OCI-LY3 (cell line): ENCODE measurements around the gene AHDC1.

Source experiments
- H2AFZ ChIP-seq: fragments of 200-600, 300-600 bp; shearing (Covaris generic); 2 replicates; pipeline ENCODE4 v1.6.0; 2014; ENCODE audit warnings: antibody characterized with exemption, low read depth, low read length
- H3K27ac ChIP-seq: fragments of 200-600, 300-600 bp; sonication (generic); 2 replicates; pipeline ENCODE4 v1.5.1; 2014; ENCODE audit warnings: mild to moderate bottlenecking, low read length, moderate library complexity, mixed read lengths
- H3K27me3 ChIP-seq: fragments of 200-600, 300-600 bp; sonication (generic); 2 replicates; pipeline ENCODE4 v1.6.1; 2014; ENCODE audit warnings: low read depth, low read length, mixed read lengths
- H3K36me3 ChIP-seq: fragments of 200-600, 300-600 bp; sonication (generic); replicated peaks from 2 replicates; pipeline ENCODE3; 2014; ENCODE audit warnings: low read depth, low read length, mixed read lengths
- H3K4me1 ChIP-seq: fragments of 300-600, 200-600 bp; sonication (generic); 2 replicates; pipeline ENCODE4 v1.6.1; 2014; ENCODE audit warnings: low read length, mixed read lengths
- H3K4me2 ChIP-seq: fragments of 200-600, 300-600 bp; sonication (generic); 2 replicates; pipeline ENCODE4 v1.6.1; 2014; ENCODE audit warnings: low read length, mixed read lengths
- H3K4me3 ChIP-seq: fragments of 300-600, 200-600 bp; sonication (generic); 2 replicates; pipeline ENCODE4 v1.5.1; 2014; ENCODE audit warnings: antibody characterized with exemption, mild to moderate bottlenecking, low read length, moderate library complexity
- H3K79me2 ChIP-seq: fragments of 300-600, 200-600 bp; shearing (Covaris generic); 2 replicates; pipeline ENCODE4 v1.6.1; 2014; ENCODE audit warnings: mild to moderate bottlenecking, low read length, mixed read lengths
- H3K9ac ChIP-seq: fragments of 300-600, 200-600 bp; shearing (Covaris generic); 2 replicates; pipeline ENCODE4 v1.6.0; 2014; ENCODE audit warnings: mild to moderate bottlenecking, low read length, moderate library complexity
- H3K9me3 ChIP-seq: fragments of 200-600, 300-600 bp; shearing (Covaris generic); 2 replicates; pipeline ENCODE4 v1.6.1; 2014; ENCODE audit warnings: low read length, mixed read lengths; ENCODE audit not compliant: insufficient read depth
- H4K20me1 ChIP-seq: fragments of 200-600, 300-600 bp; sonication (generic); 2 replicates; pipeline ENCODE4 v1.6.1; 2016; ENCODE audit warnings: low read length, mixed read lengths; ENCODE audit not compliant: insufficient read depth
- EZH2phosphoT487 ChIP-seq: fragments of 200-600 bp; shearing (Covaris generic); IDR thresholded peaks from 2 replicates; pipeline ENCODE4 v1.6.1; 2018; ENCODE audit warnings: antibody characterized with exemption, mixed run types, low read depth
- TF ChIP-seq, protein P1 (sequence below): fragments of 200-600, 300-600 bp; sonication (generic); IDR thresholded peaks from 2 replicates; pipeline ENCODE4 v1.5.1; 2014; ENCODE audit warnings: antibody characterized with exemption, low read length, low read depth

The AHDC1 gene

DNA sequence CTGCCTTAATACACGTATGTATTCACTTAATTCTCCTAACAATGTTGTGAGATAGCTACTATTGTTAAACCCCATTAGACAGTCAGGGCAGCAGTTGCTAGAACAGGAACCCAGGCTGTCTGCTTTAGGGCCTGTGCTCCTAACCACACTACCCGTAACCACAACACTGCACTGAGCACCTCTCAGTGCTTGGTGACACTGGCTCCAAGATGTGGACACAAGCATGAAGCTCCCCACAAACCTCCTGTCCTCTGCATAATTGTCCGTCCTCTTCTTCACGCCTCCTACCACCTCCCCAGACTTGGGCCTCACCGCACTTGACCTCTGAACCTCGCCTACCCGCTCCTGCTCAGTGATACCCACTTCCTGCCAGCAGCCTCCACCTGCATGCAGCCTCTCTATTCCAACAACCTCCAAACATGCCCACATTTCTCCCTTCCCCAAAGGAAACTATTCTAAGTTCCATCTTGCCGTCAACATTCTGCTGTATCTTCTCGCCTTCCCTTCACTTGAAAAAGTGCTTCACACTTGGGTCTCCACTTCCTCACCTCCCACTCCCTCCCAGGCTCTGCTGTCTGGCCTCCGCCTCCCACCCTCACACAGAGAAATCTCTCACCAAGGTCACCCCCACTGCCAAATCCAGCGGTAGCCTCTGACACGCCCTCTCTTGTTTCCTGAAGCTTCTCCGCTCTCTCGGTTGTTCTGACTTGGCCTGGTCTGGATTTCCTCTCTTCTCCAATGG, 14.6 kb upstream of the AHDC1 start:
- Histone ChIP-seq H3K9ac (no peak overlapping the region), H2AFZ (no peak overlapping the region), H3K4me1 (no peaks in the 10 kb centered on the region), H4K20me1 (no peaks in the 10 kb centered on the region), H3K27ac (no peak overlapping the region), H3K4me2 (no peak overlapping the region), H3K79me2 (no peaks in the 10 kb centered on the region), H3K4me3 (no peak overlapping the region), H3K27me3 (no peaks in the 10 kb centered on the region), H3K36me3 (no peaks in the 10 kb centered on the region), H3K9me3 (no peaks in the 10 kb centered on the region)
- TF ChIP-seq, protein P1, sequence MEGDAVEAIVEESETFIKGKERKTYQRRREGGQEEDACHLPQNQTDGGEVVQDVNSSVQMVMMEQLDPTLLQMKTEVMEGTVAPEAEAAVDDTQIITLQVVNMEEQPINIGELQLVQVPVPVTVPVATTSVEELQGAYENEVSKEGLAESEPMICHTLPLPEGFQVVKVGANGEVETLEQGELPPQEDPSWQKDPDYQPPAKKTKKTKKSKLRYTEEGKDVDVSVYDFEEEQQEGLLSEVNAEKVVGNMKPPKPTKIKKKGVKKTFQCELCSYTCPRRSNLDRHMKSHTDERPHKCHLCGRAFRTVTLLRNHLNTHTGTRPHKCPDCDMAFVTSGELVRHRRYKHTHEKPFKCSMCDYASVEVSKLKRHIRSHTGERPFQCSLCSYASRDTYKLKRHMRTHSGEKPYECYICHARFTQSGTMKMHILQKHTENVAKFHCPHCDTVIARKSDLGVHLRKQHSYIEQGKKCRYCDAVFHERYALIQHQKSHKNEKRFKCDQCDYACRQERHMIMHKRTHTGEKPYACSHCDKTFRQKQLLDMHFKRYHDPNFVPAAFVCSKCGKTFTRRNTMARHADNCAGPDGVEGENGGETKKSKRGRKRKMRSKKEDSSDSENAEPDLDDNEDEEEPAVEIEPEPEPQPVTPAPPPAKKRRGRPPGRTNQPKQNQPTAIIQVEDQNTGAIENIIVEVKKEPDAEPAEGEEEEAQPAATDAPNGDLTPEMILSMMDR = no peak
- TF ChIP-seq EZH2phosphoT487 = no peak

DNA sequence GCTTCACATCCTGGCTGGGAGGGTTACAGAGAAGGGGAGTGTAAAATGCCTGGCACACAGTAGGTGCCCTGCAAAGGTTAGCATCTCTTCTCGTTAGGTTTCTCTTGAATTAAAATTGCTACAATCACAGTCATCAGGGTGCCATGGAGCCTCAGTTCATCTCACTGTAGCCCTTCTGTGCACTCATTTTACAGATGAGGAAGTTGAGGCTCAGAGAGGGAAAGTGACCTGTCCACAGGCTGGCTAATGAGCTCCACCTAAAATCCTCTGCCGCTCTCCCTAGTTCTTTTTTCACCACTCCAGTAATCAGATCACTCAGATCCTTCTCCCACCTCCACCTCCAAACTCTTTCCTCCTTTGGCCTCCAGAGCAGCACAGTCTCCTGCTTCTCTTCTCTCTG, 13.5 kb upstream of the AHDC1 start:
- Histone ChIP-seq H2AFZ (no peak overlapping the region), H3K79me2 (no peaks in the 10 kb centered on the region), H3K36me3 (no peaks in the 10 kb centered on the region), H4K20me1 (no peaks in the 10 kb centered on the region), H3K4me1 (no peaks in the 10 kb centered on the region), H3K9ac (no peak overlapping the region), H3K4me3 (no peak overlapping the region), H3K27ac (no peak overlapping the region), H3K4me2 (no peak overlapping the region), H3K9me3 (no peaks in the 10 kb centered on the region), H3K27me3 (no peaks in the 10 kb centered on the region)
- TF ChIP-seq EZH2phosphoT487 = no peak
- TF ChIP-seq, protein P1 = no peak

DNA sequence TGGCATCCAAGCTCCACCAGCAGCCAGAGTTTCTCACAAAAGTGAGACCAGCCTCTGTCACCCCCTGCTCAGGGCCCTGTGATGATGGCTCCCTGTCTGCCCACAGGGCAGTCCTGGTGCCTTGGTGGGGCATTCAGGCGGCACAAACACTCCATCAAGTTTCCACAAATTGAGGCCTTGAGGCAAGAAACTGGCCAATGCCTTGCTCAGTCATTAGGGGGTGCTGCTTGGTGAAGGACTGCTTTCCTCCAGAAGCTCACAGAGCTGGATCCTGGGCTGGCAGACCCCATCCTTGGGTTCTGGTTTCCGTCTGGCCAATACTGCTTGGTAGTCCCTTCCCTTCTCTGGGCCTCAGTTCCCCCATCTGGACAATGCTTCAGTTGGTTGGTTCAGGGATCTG, 12.5 kb upstream of the AHDC1 start:
- Histone ChIP-seq H3K4me3 (no peak overlapping the region), H3K79me2 (no peaks in the 10 kb centered on the region), H2AFZ (no peak overlapping the region), H3K27me3 (no peaks in the 10 kb centered on the region), H3K4me2 (no peak overlapping the region), H3K36me3 (no peaks in the 10 kb centered on the region), H4K20me1 (no peaks in the 10 kb centered on the region), H3K4me1 (no peaks in the 10 kb centered on the region), H3K9ac (no peak overlapping the region), H3K27ac (no peak overlapping the region), H3K9me3 (no peaks in the 10 kb centered on the region)
- TF ChIP-seq, protein P1 = peak; percentile 38; the same call in 1 of the 2 replicates
- TF ChIP-seq EZH2phosphoT487 = no peak

DNA sequence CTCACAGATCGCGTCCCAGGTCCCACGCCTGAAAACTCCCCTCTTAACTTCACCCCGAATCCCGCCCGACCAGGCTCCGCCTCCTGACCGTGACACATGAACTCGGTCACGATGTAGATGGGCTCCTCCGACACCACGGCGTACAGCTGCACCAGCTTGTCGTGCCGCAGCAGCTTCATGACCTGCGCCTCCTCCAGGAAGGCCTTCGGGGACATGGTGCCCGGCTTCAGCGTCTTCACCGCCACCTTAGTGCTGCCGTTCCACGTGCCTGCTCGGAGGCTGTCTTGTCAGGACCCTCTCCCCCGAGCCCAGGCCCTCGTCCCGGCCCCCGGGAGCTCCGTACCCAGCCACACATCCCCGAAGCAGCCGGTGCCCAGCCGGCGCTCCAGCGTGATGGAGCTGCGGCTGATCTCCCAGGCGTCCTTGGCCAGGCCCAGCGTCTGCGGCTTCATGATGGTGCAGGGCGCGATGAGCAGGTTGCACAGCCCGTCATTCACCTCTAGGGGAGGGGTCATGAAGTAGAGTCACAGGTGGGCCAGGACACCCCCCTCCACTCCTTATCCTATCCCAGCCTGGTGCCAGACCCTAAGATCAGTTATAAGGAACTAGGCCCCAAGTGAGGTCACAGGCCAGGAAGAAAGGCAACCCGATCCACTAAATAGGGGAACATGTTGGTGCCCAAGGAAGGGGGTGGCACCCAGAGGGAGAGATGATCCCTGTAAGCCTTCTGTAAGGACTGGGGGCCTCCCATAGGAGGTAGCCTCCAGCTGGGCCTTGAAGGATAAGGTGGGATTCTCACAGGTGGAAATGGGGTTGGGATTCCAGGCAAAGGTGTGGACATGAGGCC, 11.6 kb upstream of the AHDC1 start:
- Histone ChIP-seq H3K27ac (no peak overlapping the region), H3K4me3 (no peak overlapping the region)

More for the DNA sequence above, 11.6 kb upstream of the AHDC1 start:
- no peaks in the 10 kb centered on the region for H3K9me3 ChIP-seq
- TF ChIP-seq, protein P1 = no peak
- no peaks in the 10 kb centered on the region for H3K36me3 ChIP-seq
- H4K20me1 ChIP-seq = no peaks in the 10 kb centered on the region
- no peak overlapping the region for H2AFZ ChIP-seq
- no peak overlapping the region for H3K9ac ChIP-seq
- no peak overlapping the region for H3K4me2 ChIP-seq
- H3K4me1 ChIP-seq = peaks cover 2% of the 10 kb centered on the region
- no peaks in the 10 kb centered on the region for H3K79me2 ChIP-seq
- H3K27me3 ChIP-seq = 0 out of 2 replicates have a peak, but pooled peaks cover 3% of the 10 kb centered on the region
